GM12872 (cell line): ENCODE data around the gene MTIF3.

Source experiments
- CTCF ChIP-seq: IDR thresholded peaks from 3 replicates; pipeline ENCODE4 v1.5.1; 2011; ENCODE audit warnings: low read depth, mild to moderate bottlenecking, low read length, moderate library complexity; ENCODE audit not compliant: insufficient read depth

MTIF3 gene

GRCh38 chr13:27437126-27437525, 13.2 kb downstream of the MTIF3 start:
- no peak for TF ChIP-seq CTCF

GRCh38 chr13:27432611-27433210, 17.7 kb downstream of the MTIF3 start:
- TF ChIP-seq CTCF = no peak

DNA sequence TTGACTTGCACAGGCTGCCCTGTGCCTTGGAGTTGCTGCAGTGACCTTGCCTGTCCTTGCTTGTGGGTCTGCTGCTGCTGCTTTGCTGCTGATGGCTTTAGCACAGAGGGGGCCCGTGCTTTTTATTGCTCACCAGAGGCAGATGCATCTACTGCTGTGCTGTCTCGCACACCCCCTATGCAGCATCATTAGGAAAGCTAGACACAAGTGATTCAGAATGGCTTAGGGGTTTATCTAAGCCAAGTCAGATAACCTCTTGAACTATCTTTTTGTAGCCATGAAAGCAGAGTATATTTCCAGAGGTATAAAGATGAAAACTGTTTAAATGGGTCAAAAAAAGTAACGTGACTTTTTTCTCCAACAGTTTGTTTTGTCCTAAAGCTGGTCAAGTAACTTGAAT, 18.2 kb downstream of the MTIF3 start:
- no peak for TF ChIP-seq CTCF

GRCh38 chr13:27428160-27428559, 22.2 kb downstream of the MTIF3 start:
- no peak for TF ChIP-seq CTCF

DNA sequence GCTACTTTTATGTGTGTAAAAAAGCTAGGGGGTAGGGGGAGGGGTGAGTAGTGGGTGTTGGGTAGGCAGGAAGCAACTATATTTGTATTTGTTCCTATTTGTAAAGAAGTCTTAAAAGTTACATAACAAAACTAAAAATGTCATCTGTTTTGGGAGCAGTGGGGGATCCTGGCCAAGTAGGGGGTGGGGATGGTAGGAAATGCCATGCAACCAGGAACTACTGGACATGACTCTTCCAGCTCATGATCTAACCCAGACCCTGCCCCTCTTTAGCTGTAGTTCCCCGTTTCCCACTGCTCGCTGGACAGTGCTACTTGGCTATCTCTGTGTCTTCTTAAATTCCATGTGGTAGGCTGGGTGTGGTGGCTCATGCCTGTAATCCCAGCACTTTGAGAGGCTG, 22.7 kb downstream of the MTIF3 start:
- no peak for TF ChIP-seq CTCF

DNA sequence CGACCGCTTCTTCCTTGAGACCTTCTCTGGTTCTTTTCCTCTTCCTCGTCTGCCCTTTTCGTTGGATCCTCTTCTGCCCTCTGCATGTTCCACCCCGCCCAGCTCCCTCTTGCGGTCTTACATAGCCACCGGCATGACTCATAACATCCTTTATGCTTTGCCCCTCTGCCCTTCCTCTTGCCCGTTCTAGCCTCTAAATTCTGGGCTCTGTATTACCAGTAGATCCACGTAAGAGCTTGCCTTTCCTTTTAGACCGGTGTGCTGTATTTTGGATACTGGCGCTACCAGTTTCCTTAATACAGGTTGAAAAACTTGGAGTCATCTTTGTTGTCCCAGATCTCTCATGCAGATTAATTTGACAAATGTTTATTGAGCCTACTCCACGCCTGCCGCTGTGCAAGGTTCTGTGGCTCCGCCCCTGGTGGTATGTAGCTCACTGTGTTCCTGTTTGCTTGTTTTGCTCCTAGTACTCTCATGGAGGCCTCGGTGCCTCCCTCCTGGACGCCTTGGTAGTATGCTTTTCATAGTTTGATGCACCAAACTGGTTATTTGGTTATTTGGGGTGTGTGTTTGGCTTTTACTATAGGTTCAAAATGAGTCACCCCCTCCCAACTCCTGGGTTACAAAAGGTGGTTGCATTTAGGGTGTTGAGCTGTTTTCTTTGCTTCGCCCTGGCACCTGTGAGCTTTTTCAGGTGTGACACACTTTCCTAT, 24.3 kb downstream of the MTIF3 start:
- TF ChIP-seq CTCF = peak; percentile 42; the same call in 2 of the 3 replicates

DNA sequence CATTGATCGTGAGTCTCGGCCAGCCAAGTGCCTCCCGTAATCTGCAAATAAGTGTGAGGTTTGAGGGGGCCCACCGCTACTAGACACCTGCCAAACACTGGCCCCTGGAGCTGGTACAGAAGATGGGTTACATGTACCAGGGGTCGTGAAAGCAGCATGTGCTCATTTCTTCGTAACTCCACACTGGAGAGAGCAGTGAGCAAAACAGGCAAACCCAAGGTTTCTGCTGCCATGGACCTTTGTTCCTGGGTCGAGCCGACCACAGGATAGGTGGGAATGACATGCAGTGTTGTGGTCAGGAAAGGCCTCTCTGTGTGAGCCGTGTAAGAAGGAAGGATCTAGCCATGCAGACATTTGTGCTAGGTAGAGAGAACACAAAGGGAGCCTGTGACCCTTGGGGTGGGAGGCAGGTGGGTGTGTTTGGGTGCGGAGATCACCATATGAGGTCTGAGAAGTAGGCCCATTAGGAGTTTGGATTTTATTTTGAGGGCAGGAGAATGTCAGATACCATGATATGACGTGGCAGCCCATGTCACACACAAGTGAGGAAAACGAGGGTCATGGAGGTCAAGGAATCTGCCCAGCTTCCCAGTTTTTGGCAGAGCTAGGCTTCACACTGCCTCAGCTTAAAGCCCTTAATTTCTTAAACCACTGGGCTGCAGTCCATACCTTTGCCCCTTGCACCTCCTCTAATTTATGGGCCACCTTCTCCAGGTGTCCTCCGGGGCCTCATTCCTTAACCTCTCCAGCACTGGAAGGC, 25.0 kb downstream of the MTIF3 start:
- TF ChIP-seq CTCF = no peak
